Measurements from ENCODE around the gene ELMO2.

Gene ELMO2

GRCh38 chr20:46324960-46325703, 81.3 kb downstream of the ELMO2 start:
- Histone ChIP-seq H4K20me1 (ENCODE audit: control insufficient read depth, insufficient read depth, low read depth, low read length) (0 out of 2 replicates have a peak, but pooled peaks cover 3% of the 10 kb centered on the region), H3K79me2 (ENCODE audit: control insufficient read depth, low read length) (no peaks in the 10 kb centered on the region), H3K36me3 (ENCODE audit: control insufficient read depth, low read length) (no peaks in the 10 kb centered on the region), H3K4me3 (ENCODE audit: low read length) (no peak overlapping the region), H3F3A (ENCODE audit: control insufficient read depth, insufficient read depth) (no peaks in the 10 kb centered on the region), H3K9me3 (ENCODE audit: control insufficient read depth, insufficient read depth, low read length) (no peaks in the 10 kb centered on the region), H3K27ac (ENCODE audit: low read depth, low read length) (no peak overlapping the region), H3K4me1 (ENCODE audit: control insufficient read depth, low read length) (no peaks in the 10 kb centered on the region), H3K9me2 (replicated peaks; ENCODE audit: control insufficient read depth, low read length) (no peaks in the 10 kb centered on the region), H3K27me3 (ENCODE audit: control insufficient read depth, low read length) (peaks cover 17% of the 10 kb centered on the region), H3K4me2 (ENCODE audit: low read length) (no peak overlapping the region)
- TF ChIP-seq EZH2phosphoT487 (IDR thresholded peaks at IDR 0.05; ENCODE audit: borderline replicate concordance, low read length) = no peak
- peak; percentile 30 for TF ChIP-seq CTCF (IDR thresholded peaks at IDR 0.05; ENCODE audit: low read depth, low read length, poor library complexity, severe bottlenecking)

- TF ChIP-seq EZH2phosphoT487 (IDR thresholded peaks at IDR 0.05; ENCODE audit: borderline replicate concordance, low read length) (no peak), CTCF (IDR thresholded peaks at IDR 0.05; ENCODE audit: low read depth, low read length, poor library complexity, severe bottlenecking) (no peak)
- Histone ChIP-seq H3K79me2 (ENCODE audit: control insufficient read depth, low read length) (no peaks in the 10 kb centered on the region), H3K4me2 (ENCODE audit: low read length) (no peak overlapping the region), H3K4me3 (ENCODE audit: low read length) (no peak overlapping the region), H3K9me2 (replicated peaks; ENCODE audit: control insufficient read depth, low read length) (no peaks in the 10 kb centered on the region), H3K9me3 (ENCODE audit: control insufficient read depth, insufficient read depth, low read length) (no peaks in the 10 kb centered on the region), H3K27ac (ENCODE audit: low read depth, low read length) (no peak overlapping the region), H3K4me1 (ENCODE audit: control insufficient read depth, low read length) (no peaks in the 10 kb centered on the region), H3K27me3 (ENCODE audit: control insufficient read depth, low read length) (peaks cover 21% of the 10 kb centered on the region), H3K36me3 (ENCODE audit: control insufficient read depth, low read length) (no peaks in the 10 kb centered on the region), H4K20me1 (ENCODE audit: control insufficient read depth, insufficient read depth, low read depth, low read length) (0 out of 2 replicates have a peak, but pooled peaks cover 3% of the 10 kb centered on the region), H3F3A (ENCODE audit: control insufficient read depth, insufficient read depth) (no peaks in the 10 kb centered on the region)
Observed at GRCh38 chr20:46324379-46324778, 82.0 kb downstream of the ELMO2 start.

GRCh38 chr20:46323557-46323956, 82.9 kb downstream of the ELMO2 start:
- Histone ChIP-seq H4K20me1 (ENCODE audit: control insufficient read depth, insufficient read depth, low read depth, low read length) (0 out of 2 replicates have a peak, but pooled peaks cover 3% of the 10 kb centered on the region), H3K4me3 (ENCODE audit: low read length) (no peak overlapping the region), H3K9me2 (replicated peaks; ENCODE audit: control insufficient read depth, low read length) (no peaks in the 10 kb centered on the region), H3F3A (ENCODE audit: control insufficient read depth, insufficient read depth) (no peaks in the 10 kb centered on the region), H3K4me2 (ENCODE audit: low read length) (no peak overlapping the region), H3K36me3 (ENCODE audit: control insufficient read depth, low read length) (no peaks in the 10 kb centered on the region), H3K9me3 (ENCODE audit: control insufficient read depth, insufficient read depth, low read length) (no peaks in the 10 kb centered on the region), H3K27me3 (ENCODE audit: control insufficient read depth, low read length) (peaks cover 21% of the 10 kb centered on the region), H3K79me2 (ENCODE audit: control insufficient read depth, low read length) (no peaks in the 10 kb centered on the region), H3K27ac (ENCODE audit: low read depth, low read length) (no peak overlapping the region), H3K4me1 (ENCODE audit: control insufficient read depth, low read length) (no peaks in the 10 kb centered on the region)
- TF ChIP-seq CTCF (IDR thresholded peaks at IDR 0.05; ENCODE audit: low read depth, low read length, poor library complexity, severe bottlenecking) = no peak
- TF ChIP-seq EZH2phosphoT487 (IDR thresholded peaks at IDR 0.05; ENCODE audit: borderline replicate concordance, low read length) = no peak
